SH-SY5Y (cell line): Measurements from ENCODE around the gene AGBL1.

ENCODE experiments used
- GATA2 ChIP-seq: IDR thresholded peaks from 2 replicates; pipeline ENCODE4 v1.6.1; 2011; ENCODE audit warnings: mild to moderate bottlenecking, low read depth, low read length
- GATA3 ChIP-seq: IDR thresholded peaks from 2 replicates; pipeline ENCODE4 v1.6.1; 2011; ENCODE audit warnings: low read depth, mild to moderate bottlenecking, low read length, moderate library complexity

DNA sequence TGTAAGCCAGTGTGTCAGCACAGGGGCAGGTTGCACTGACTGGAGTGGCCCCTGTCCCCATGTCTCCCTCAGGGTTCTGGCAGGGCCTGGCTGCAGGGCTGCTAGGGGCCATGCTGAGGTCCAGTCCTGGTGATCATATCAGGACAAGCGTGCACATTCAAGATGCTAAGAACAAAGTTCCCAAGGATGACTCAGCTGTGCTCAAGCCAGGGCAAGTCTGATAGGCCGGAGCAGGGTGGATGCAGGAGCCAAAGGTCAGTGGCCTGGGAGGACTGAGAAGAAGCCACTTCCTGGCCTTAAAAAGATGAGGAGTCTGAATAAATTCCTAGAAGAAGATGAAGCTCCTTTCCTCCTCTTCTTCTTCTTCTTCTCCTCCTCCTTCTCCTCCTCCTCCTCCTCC, 353.2 kb downstream of the AGBL1 start:
- TF ChIP-seq GATA2 = no peak
- TF ChIP-seq GATA3 = no peak
